HG03108 (cell line): ENCODE results near the gene HIRA.
A peak's percentile ranks its signal among the peaks of the same experiment; 100 is the strongest.
"Not testable (repeated sequence)": the region's sequence is repeated elsewhere in the genome, so short reads cannot be mapped to it uniquely, and the experiment has no call there.

Source experiments
- ATAC-seq: cut with Tn5 transposase; IDR thresholded peaks from one replicate; pipeline ENCODE4 v1.9.1; 2021; ENCODE audit warnings: moderate library complexity; ENCODE audit not compliant: unreplicated experiment

Gene HIRA

DNA sequence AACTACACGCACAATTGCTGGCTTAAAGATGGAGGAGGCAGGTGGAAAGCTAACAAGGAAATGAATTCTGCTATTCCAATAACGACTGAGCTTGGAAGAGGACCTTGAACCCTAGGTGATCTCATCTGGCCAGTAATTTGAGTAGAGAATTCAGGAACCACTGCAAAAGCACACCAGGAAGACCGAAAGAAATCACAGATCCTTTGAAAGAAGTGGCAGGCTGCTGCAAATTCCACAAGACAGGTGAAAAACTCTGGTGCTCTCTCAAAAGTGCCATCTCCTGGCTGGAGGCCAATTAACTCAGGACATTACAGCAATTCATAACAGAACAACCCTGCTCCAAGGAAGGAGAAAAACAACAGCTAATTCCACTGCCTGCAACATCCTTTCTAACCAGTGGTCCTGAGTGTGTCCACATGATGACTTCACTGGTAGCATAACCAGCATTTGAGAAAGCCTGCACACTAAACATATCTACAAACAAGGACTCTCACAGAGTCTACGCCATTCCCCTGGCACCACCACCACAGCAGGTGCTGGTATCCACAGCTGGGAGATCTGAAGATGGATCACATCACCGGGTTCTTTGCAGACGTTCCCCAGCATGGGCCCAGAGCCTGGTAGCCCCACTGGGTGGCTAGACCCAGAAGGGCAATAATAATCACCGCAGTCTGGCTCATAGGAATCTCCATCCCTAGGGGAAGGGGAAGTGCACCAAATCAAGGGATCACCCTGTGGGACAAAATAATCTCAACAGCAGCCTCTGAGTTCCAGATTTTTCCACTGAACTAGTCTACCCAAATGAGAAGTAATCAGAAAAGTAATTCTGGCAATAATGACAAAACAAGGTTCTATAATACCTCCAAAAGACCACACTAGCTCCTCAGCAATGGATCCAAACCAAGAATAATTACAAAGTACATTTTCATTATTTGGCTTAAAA is 95.1 kb downstream of the HIRA start:
- no peak for ATAC-seq

DNA sequence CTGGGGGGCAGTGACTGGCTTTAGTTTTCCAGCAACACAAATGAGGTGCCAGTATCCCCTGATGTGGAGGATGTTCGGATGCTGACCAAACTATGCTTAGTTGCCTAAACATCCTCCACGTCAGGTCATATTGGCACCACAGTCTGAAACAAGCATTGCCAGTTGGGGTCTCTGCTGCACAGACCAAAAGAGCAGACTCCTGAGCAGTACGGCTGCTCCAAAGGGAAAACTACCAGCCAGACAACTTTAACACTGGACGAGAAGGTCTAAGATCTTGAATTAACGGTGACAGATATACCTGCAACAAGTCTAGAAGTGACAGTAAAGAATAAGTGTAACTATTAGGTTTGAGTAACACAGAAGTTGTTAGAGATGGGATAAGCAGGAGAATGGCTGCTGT is 99.6 kb downstream of the HIRA start:
- no peak for ATAC-seq

DNA sequence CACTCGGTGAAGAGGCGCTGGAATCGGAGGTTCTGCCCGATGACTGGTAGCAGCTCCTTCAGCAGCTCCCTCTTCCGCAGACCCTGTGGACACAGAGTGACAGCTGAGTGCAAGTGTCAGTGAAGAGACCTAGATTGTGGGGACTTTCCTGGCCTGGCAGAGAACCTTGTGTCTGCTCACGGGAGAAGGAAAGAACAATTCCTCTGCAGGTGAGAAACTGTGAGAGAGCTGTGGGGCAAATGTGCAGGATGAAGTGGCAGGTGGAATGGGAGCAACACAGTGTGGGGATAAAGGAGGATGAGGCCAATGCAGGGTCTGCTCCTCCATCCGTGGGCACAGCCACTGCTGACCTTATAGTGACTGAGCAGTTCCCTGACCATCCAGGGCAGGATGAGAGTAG is 100.1 kb downstream of the HIRA start:
- ATAC-seq, result no peak

DNA sequence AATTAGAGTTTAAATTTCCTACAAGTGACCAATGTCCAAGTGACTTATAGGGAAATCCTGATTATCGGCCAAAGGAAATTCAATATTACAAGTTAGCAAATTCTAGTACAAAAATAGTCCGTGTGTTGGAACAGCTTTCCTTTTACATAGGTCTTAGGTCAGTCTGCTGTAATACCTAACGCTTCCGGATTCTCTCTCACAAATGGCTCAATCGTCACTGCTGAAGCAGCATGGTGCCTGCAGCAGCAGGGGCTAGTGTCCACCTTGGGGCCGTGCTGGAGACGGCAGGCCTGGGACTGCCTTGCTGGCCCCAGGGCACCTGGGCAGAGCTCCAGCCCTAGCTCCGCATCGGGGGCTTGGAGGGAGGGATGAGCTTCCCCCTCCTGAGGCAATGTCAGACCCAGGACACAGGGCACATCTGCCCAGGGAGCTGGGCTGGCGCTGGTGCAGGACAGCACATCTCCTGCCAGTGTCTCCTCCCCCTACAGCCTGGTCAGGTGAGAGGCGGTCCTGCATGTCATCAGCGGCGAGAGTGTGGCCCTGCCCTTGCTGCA is 100.6 kb downstream of the HIRA start:
- no peak for ATAC-seq

DNA sequence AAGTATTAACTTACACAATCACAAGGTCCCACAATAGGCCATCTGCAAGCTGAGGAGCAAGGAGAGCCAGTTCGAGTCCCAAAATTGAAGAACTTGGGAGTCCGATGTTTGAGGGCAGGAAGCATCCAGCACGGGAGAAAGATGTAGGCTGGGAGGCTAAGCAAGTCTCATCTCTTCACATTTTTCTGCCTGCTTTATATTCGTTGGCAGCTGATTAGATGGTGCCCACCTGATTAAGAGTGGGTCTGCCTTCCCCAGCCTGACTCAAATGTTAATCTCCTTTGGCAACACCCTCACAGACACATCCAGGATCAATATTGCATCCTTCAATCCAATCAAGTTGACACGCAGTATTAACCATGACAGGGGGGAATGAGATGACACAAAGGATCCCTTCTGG is 101.3 kb downstream of the HIRA start:
- not testable (repeated sequence) for ATAC-seq

DNA sequence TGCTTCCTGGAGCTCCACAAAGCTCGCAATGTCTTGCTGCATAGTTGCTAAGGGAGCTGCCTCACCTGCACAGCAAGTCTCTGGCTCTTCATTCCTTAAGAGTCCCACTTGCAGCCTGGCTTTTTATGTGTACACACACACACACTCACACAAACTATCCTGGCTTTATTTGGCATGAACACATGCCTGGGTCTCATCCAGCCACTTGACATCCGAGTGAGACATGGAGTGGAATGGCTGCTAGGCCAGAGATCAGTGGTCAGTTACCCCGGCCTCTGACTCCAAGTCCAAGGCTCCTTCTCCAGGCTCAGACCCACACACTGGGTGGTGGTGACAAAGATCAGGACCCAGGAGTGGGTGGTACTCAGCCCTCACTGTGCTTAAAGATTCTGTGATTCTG is 102.1 kb downstream of the HIRA start:
- ATAC-seq, result no peak

DNA sequence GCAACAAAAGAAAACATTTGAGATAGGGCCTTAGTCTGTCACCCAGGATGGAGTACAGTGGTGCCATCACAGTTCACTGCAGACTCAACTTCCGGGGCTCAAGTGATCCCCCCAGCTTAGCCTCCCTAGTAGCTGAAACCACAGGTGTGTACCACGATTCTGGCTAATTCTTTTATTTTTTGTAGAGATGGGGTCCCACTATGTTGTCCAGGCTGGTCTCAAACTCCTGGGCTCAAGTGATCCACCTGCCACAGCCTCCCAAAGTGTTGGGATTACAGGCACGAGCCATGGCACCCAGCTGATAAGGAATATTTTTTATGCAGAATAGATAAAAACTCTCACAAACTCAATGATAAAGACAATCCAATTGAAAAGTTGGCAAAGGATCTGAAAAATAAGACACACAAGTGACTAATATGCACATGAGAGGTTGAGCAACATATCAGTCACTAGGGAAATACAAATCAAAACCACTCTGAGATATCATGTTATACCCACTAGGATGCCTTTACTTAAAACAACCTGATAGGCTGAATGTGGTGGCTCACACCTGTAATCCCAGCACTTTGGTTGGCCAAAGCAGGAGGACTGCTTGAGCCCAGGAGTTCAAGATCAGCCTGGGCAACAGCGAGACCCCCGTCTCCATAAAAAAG is 106.1 kb downstream of the HIRA start:
- no peak for ATAC-seq

DNA sequence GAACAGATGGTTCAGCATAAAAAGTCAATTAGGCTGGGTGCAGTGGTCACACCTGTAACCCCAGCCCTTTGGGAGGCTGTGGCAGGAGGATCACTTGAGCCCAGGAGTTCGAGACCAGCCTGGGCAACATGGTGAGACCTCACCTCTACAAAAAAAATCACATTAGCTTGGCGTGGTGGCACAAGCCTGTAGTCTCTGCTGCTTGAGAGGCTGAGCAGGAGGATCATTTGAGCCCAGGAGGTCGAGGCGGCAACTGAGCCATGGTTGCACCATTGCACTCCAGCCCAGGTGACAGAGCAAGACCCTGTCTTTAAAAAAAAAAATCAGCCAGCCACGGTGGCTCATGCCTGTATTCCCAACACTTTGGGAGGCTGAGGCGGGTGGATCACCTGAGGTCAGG is 108.1 kb downstream of the HIRA start:
- not testable (repeated sequence) for ATAC-seq

DNA sequence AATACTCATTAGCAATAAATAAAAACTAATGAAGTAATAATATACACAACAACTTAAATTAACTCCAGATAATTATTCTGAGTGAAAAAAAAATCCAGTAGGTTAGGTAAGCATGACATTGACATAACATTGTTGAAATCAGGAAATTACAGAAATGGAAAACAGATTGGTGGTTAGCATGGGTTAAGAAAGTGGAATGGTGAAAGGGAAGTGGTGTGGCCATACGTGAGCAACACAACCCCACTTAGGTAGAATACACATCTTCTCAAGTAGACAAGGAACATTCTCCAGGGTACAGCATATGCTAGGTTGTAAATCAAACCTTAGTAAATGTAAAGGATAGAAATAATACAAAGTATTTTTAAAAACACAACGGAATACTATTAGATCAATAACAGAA is 109.8 kb downstream of the HIRA start:
- ATAC-seq, result no peak

DNA sequence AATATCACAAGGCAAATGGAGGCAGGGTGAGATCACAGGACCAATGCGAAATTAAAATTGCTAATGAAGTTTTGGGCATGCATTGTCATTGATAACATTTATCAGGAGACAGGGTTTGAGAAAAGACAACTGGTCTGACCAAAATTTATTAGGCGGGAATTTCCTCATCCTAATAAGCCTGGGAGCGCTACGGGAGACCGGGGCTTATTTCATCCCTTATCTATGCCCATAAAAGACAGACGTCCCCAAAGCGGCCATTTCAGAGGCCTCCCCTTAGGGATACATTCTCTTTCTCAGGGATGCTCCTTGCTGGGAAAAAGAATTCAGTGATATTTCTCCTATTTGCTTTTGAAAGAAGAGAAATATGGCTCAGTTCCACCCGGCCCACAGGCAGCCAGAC is 111.4 kb downstream of the HIRA start:
- ATAC-seq, result not testable (repeated sequence)

DNA sequence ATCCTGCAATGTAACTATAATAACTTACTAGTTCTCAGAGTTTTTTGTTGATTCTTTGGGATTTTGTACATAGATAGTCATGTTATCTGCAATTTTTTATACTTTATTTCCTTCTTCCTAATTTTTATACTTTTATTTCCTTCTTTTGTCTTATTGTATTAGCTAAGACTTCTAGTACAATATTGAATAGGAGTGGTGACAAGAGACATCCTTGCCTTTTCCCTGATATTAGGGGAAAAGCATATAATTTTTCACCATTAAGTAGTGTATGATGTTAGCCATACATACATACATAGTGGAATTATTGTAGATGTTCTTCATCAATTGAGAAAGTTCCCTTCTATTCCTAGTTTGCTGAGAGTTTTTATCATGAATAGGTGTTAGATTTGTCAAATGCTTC is 112.3 kb downstream of the HIRA start:
- no peak for ATAC-seq

DNA sequence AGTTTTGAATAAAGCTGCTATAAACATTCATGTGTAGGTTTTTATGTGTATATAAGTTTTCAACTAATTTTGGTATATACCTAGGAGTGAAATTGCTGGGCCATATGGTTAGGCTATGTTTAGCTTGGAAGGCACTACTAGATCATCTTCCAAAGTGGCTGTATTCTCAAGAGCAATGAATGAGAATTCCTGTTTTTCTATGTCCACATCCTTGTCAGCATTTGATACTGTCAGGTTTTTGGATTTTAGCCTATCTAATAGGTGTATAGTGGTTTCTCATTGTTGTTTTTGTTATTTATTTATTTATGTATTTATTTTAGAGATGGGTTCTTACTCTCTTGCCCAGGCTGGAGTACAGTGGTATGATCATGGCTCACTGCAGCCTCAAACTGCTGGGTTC is 113.7 kb downstream of the HIRA start:
- ATAC-seq, result no peak

DNA sequence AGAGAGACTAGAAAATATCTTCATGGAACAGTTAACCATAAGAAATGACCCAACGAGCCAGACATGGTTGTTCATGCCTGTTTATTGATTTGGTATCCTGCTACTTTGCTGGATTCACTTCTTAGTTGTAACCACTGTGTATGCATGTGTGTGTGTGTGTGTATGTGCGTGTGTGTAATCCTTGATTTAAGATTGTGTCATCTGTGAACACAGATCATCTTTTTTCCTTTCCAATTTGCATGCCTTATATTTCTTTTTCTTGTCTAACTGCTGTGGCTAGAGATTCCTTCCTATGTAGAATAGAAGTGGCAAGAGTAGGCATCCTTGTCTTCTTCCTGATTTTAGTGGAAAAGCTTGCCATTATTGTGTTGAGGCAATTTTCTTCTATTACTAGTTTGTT is 123.7 kb downstream of the HIRA start:
- no peak for ATAC-seq

DNA sequence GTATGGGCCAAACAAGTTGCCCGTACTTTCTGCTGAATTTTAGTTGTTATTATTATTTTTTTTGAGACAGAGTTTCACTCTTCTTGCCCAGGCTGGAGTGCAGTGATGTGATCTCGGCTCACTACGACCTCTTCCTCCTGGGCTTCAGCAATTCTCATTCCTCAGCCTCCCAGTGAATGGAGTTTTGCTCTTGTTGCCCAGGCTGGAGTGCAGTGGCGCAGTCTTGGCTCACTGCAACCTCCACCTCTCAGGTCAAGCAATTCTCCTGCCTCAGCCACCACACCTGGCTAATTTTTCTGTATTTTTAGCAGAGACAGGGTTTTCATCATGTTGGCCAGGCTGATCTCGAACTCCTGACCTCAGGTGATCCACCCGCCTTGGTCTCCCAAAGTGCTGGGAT is 125.0 kb downstream of the HIRA start:
- not testable (repeated sequence) for ATAC-seq

DNA sequence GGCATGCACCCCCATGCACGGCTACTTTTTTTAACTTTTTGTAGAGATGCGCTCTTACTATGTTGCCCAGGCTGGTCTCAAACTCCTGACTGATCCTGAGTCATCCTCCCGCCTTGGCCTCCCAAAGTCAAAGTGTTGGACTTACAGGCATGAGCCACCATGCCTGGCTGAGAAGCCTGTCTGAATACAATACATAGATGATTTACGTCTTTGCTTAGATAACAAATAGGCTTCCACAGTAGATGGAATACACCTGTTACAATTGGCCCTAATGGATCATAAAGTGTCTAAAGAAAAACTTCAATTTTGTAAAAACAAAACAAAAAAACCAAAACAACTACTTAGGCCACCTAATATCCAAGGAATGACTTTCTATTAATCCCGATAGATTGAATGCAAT is 127.0 kb downstream of the HIRA start:
- ATAC-seq, result no peak

DNA sequence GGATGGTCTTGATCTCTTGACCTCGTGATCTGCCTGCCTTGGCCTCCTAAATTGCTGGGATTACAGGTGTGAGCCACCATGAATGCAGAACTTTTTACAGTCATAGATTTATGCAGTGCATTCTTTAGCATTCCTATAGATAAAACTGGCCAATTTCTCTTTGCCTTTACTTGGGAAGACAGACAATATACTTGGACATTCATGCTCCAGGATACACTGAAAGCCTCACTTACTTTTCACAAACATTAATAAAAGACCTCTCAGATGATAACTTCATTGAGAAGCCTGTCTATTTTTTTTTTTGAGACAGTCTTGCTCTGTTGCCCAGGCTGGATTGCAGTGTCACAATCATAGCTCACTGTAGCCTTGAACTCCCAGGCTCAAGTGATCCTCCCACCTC is 127.7 kb downstream of the HIRA start:
- no peak for ATAC-seq

DNA sequence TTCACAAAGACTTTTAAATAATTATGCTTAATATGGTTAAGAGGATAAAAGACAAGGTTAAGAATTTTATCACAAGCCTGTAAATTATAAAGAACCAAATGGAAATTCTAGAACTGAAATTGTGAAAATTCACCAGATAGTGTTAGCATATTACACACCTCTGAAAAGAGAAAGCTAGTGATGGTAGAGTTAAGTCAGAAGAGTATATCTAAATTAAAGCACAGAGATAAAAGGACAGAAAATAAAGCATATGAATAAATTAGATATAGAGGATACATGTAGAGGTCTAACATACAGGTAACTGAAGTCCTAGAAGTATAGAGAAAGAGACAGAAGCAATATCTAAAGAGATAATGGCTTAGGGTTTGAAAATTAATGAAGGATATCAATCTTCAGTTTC is 135.8 kb downstream of the HIRA start:
- no peak for ATAC-seq

DNA sequence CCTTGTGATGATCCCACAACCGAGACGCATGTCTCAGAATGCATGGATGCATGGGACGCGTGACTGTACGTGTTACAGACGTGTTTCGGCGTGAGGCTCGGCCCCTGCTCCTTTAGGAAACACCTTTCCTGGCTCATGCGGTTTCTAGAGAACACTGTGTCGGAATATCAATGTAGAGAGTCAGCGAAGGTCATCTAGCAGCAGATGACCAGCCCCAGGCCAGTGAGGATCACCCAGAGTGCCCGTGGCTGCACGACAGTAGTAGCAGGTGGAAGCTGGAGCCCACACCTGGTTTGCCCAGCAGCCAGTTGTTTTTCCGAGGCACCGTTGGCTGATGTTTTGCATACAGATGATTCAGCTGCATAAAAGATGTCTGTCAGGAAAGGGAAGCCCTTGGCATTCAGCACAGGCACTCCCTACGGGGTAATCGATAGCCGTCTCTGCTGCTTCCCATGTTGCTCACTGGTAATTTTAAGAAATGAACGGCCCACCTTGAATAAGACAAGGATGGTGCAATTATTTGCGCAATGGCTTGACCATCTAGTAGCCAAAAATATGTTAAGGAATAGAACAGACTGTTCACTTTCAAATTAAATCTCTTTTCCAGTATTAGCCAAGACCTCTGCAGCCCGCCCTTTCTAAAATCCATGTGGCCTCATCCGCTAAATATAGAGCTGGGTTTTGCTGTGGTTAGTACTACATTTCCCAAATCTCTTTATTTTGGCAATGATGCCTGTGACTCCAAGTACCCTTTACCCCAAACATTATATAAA is 138.9 kb downstream of the HIRA start:
- ATAC-seq, result no peak

DNA sequence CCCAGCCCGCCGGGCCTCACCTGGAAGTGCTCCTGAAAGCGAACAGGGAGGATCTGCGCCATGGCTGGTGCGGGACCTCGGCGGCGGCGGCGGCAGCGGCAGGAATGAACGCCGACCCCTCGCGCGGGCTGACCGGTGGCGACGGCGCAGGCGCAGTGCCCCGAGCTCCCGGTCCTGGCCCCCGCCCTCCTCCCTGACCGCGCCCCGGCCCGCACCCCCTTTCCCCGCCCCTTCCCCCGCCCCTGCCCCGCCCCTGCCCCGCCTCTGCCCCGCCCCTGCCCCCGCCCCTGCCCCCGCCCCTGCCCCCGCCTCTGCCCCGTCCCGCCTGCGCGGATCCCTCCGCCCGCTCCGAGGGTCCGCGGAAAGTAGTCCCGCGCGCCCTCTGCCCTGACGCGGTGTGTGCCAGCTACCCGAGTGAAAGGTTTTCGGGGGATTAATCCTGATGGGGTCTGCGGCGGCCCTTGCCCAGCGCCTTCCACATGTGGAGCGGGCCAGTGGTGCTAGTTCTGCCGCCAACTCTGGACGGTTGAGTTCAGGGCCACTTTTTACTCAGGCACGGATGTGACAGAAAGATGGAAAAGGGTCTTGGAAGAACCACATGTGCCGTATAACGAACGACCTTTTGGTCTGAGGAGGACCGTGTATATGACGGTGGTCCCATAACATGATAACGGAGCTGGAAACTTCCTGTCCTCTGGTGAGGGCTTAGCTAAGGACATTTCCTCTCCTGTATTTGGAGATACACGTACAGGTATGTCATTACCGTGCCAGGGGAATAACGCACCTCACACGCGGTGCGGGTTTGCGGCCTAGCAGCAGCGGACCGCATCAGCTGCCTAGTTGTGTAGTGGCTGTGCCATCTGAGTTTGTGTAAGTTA is 139.7 kb downstream of the HIRA start, which contains the start of gene CLTCL1:
CLTCL1 (minus strand) TSS at position 140 of the 878 bp plus-strand sequence; CDS start at position 62, 78 bp downstream.
- ATAC-seq, result peak; percentile 43

DNA sequence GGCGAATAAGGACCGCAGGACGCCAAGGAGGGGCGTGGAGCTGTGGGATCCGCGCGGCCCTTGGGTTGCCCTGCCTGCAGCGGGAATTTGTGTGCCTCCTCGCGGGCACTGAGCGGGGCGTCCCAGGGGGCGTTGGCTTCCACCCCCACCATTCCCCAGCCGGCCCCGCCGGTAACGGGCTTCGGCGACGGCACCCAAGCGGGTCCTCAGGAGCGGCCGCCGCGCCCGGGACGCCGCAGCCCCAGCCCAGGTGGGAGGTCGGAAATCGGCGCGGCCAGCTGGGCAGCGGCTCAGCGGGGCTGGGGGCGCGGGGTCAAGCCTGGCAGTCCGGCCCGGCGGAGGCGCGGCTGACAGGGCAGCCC is 140.3 kb downstream of the HIRA start:
- peak; percentile 9 for ATAC-seq
